Measurements from ENCODE around the gene PPIG. TPM values are rescaled to one million over a fixed set of nuclear protein-coding genes. Genes with fewer than 3 reads are reported as not detected.
A peak's percentile ranks its signal among the peaks of the same experiment; 100 is the strongest.
"Not testable (repeated sequence)": the region's sequence is repeated elsewhere in the genome, so short reads cannot be mapped to it uniquely, and the experiment has no call there.

The PPIG gene
- total RNA-seq, 4 donors from 2014 or later, result 38.5 to 54.0 (median 46.3) TPM

DNA sequence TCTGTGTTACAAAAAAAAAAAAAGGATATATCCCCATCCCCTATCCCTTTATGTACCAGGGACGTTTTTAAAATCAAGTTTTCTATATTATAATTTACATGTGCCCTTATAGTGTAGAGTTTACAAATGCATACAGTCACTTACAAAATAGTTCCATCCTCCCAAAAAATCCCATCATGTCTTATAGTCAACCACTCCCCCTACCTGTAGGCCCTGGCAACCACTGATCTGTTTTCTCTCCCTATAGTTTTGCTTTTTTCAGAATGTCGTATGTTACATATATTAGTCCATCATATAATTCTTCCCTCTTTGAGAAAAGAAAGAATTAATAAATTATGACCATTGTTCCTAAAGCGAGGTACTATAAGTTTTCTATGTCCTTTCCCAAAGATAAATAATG is 92.2 kb downstream of the PPIG start:
- Histone ChIP-seq H3K4me1 (no peaks in the 10 kb centered on the region), H3K27me3 (no peaks in the 10 kb centered on the region), H3K4me3 (replicated peaks in 1 of 3) (no peak overlapping the region), H3K27ac (no peak overlapping the region), H3K36me3 (no peaks in the 10 kb centered on the region), H3K9me3 (no peaks in the 10 kb centered on the region)
- no peak for DNase-seq
- TF ChIP-seq CTCF (IDR thresholded peaks at IDR 0.05) (no peak), POLR2A (IDR thresholded peaks at IDR 0.05) (no peak)
- intact Hi-C loops (cut with DNase I), result no loop called here
- 63 to 73% methylated on average over 3 of the region's 3 CpGs for WGBS, 2 donors

DNA sequence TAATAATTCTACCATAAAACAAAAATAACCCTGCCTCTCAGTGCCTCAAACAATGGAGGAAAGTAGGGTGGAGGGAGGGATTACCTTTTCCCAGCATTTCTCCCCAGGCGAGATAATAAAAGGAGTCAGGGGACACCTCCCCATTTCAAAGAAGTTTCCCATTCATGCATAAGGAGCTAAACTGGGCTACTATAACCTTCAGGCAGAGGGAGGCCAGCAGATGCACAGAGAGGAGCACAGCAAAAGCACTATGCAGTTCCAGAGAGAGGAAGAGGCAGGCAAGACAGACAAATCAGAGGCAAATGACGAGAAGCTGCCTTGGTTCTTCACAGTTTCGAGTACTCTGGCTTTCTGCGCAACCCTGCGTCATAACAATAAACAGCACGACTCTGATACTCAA is 92.7 kb downstream of the PPIG start:
- TF ChIP-seq CTCF (IDR thresholded peaks at IDR 0.05) (no peak), POLR2A (IDR thresholded peaks at IDR 0.05) (no peak)
- no peaks in the 10 kb centered on the region for H3K4me1 ChIP-seq
- intact Hi-C loops (cut with DNase I), result no loop called here
- no peak overlapping the region for H3K27ac ChIP-seq
- no peak overlapping the region for H3K4me3 ChIP-seq (replicated peaks in 1 of 3)
- WGBS, 2 donors, result 90 to 93% methylated on average over 6 of the region's 6 CpGs
- H3K36me3 ChIP-seq, result no peaks in the 10 kb centered on the region
- no peaks in the 10 kb centered on the region for H3K9me3 ChIP-seq
- DNase-seq, result no peak
- H3K27me3 ChIP-seq, result no peaks in the 10 kb centered on the region

DNA sequence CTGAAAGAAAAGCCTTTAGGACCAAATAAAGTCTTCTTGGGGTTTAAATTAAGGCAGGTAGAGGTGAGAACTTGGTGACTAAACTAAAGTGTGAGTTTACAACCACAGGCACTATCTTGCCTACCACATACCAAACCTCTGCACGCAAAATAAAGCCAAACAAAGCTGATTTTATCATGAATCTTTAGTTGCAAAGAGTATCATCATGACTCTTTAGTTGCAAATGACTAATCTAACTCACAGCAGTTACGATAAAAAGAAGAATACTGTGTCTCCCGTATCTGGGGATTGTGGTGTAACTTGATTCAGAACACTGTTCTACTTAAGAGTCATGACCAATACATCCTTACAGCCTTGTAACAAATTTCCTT is 98.9 kb downstream of the PPIG start:
- Histone ChIP-seq H3K27me3 (no peaks in the 10 kb centered on the region), H3K36me3 (no peaks in the 10 kb centered on the region), H3K4me1 (no peaks in the 10 kb centered on the region), H3K27ac (no peak overlapping the region), H3K4me3 (replicated peaks in 1 of 3) (no peak overlapping the region), H3K9me3 (no peaks in the 10 kb centered on the region)
- DNase-seq, result no peak
- WGBS, 2 donors, result 48 to 69% methylated on average over 3 of the region's 3 CpGs
- no peak for TF ChIP-seq CTCF (IDR thresholded peaks at IDR 0.05)
- TF ChIP-seq POLR2A (IDR thresholded peaks at IDR 0.05), result no peak
- intact Hi-C loops (cut with DNase I), result no loop called here

- no peaks in the 10 kb centered on the region for H3K27me3 ChIP-seq
- no peaks in the 10 kb centered on the region for H3K9me3 ChIP-seq
- intact Hi-C loops (cut with DNase I), result no loop called here
- no peak overlapping the region for H3K4me3 ChIP-seq (replicated peaks in 1 of 3)
- no peaks in the 10 kb centered on the region for H3K36me3 ChIP-seq
- H3K4me1 ChIP-seq, result no peaks in the 10 kb centered on the region
- peak in 1 of 2 donors; percentile 9 for DNase-seq
- 60 to 63% methylated on average over 3 of the region's 3 CpGs for WGBS, 2 donors
- no peak for TF ChIP-seq POLR2A (IDR thresholded peaks at IDR 0.05)
- no peak for TF ChIP-seq CTCF (IDR thresholded peaks at IDR 0.05)
- no peak overlapping the region for H3K27ac ChIP-seq
Measured at GRCh38 chr2:169683425-169684134, 99.4 kb downstream of the PPIG start.

GRCh38 chr2:169684135-169684565 is 100.0 kb downstream of the PPIG start:
- Histone ChIP-seq H3K4me1 (no peaks in the 10 kb centered on the region), H3K27ac (no peak overlapping the region), H3K4me3 (replicated peaks in 1 of 3) (no peak overlapping the region), H3K9me3 (no peaks in the 10 kb centered on the region), H3K36me3 (no peaks in the 10 kb centered on the region), H3K27me3 (no peaks in the 10 kb centered on the region)
- no peak for DNase-seq
- intact Hi-C loops (cut with DNase I), result no loop called here
- TF ChIP-seq POLR2A (IDR thresholded peaks at IDR 0.05) (no peak), CTCF (IDR thresholded peaks at IDR 0.05) (no peak)
- WGBS, 2 donors, result 65 to 76% methylated on average over 3 of the region's 3 CpGs

GRCh38 chr2:169684712-169685111 is 100.6 kb downstream of the PPIG start:
- H3K36me3 ChIP-seq; H3K27me3 ChIP-seq; H3K4me1 ChIP-seq; intact Hi-C loops (cut with DNase I); DNase-seq; H3K9me3 ChIP-seq; H3K4me3 ChIP-seq (replicated peaks in 1 of 3); H3K27ac ChIP-seq: not testable (repeated sequence)
- 90 to 98% methylated on average over 2 of the region's 2 CpGs for WGBS, 2 donors

- H3K4me3 ChIP-seq (replicated peaks in 1 of 3); intact Hi-C loops (cut with DNase I); DNase-seq; H3K27me3 ChIP-seq; H3K9me3 ChIP-seq; H3K36me3 ChIP-seq; H3K4me1 ChIP-seq; H3K27ac ChIP-seq: not testable (repeated sequence)
- 89 to 90% methylated on average over 4 of the region's 4 CpGs for WGBS, 2 donors
Measured at GRCh38 chr2:169686825-169687224, 102.7 kb downstream of the PPIG start.

DNA sequence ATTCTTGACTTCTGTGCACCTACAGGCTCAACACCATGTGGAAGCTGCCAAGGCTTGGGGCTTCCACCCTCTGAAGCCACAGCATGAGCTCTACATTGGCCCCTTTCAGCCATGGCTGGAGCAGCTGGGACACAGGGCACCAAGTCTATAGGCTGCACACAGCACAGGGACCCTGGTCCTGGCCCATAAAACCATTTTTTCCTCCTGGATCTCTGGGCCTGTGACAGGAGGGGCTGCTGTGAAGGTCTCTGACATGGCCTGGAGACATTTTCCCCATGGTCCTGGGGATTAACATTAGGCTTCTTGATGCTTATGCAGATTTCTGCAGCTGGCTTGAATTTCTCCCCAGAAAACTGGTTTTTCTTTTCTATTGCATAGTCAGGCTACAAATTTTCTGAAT is 103.8 kb downstream of the PPIG start:
- H3K9me3 ChIP-seq; intact Hi-C loops (cut with DNase I); DNase-seq; H3K27me3 ChIP-seq; H3K4me1 ChIP-seq; H3K4me3 ChIP-seq (replicated peaks in 1 of 3); H3K36me3 ChIP-seq; H3K27ac ChIP-seq: not testable (repeated sequence)
